Measurements from ENCODE around the gene SLC35F1.

GRCh38 chr6:118101831-118102345 is 194.8 kb downstream of the SLC35F1 start:
- TF ChIP-seq CTCF (IDR thresholded peaks at IDR 0.05) (no peak), POLR2A (IDR thresholded peaks at IDR 0.05) (no peak)

Measured in lower leg skin (tissue), 3 donors.